HL-60 (cell line): ENCODE data around the gene GET3.
A peak's percentile ranks its signal among the peaks of the same experiment; 100 is the strongest.
"Not testable (repeated sequence)": the region's sequence is repeated elsewhere in the genome, so short reads cannot be mapped to it uniquely, and the experiment has no call there.

ENCODE experiments used
- DNase-seq, 2 experiments: peaks; one replicate each; pipeline ENCODE4 v3.0.0-alpha.2; 2010 to 2020; ENCODE audit warnings: low read depth in 1 of 2, low spot score in 1 of 2
- H3K27ac ChIP-seq: fragments of 250-450 bp; sonication (Bioruptor Pico); replicated peaks from 2 replicates; pipeline ENCODE4 v1.5.1; 2020; ENCODE audit warnings: mild to moderate bottlenecking, moderate library complexity
- H3K27me3 ChIP-seq: fragments of 250-450 bp; sonication (Bioruptor Pico); 2 replicates; pipeline ENCODE4 v1.5.1; 2021; ENCODE audit warnings: mild to moderate bottlenecking, moderate library complexity; ENCODE audit not compliant: insufficient read depth, poor library complexity, severe bottlenecking
- H3K4me3 ChIP-seq: replicated peaks from 2 replicates; pipeline ENCODE4 v1.5.1; 2011; ENCODE audit warnings: mild to moderate bottlenecking, control low read depth, low read length; ENCODE audit not compliant: insufficient read depth
- CTCF ChIP-seq: IDR thresholded peaks from one replicate; pipeline ENCODE4 v1.5.1; 2011; ENCODE audit warnings: low read length, control low read depth, inconsistent platforms; ENCODE audit not compliant: insufficient read depth
- GABPA ChIP-seq: IDR thresholded peaks from 2 replicates; pipeline ENCODE4 v1.6.1; 2012; ENCODE audit warnings: low read depth
- POLR2AphosphoS5 ChIP-seq: IDR thresholded peaks from 2 replicates; pipeline ENCODE4 v1.6.1; 2012; ENCODE audit warnings: low read depth
- REST ChIP-seq: IDR thresholded peaks from 2 replicates; pipeline ENCODE4 v1.6.1; 2012; ENCODE audit warnings: low read depth; ENCODE audit not compliant: insufficient replicate concordance
- SPI1 ChIP-seq: IDR thresholded peaks from 2 replicates; pipeline ENCODE4 v1.6.1; 2012; ENCODE audit warnings: low read depth, mild to moderate bottlenecking, borderline replicate concordance

Gene GET3

DNA sequence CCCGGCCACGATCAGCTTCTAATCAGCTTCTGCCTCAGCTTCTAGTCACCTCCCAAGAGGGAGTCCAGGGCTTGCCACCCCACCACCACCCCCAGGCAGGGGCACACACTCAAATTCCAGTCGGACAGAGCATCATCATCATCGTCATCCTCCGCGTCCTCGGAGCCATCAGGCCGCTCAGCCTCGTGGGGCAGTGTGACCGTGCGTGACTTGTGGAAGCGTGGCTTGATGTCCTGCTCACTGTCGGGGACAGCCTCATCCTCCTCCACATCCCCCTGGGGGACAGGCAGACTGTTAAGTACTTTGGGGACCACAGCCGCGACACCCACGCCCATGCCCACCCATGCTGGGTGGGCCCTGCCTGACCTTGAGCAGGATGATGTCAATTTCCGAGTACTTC, 26.1 kb upstream of the GET3 start:
- Histone ChIP-seq H3K27ac (no peak overlapping the region), H3K27me3 (no peaks in the 10 kb centered on the region), H3K4me3 (no peak overlapping the region)
- TF ChIP-seq REST (no peak), SPI1 (no peak), GABPA (no peak)
- DNase-seq, result no peak

- peak in 1 of 2 experiments; percentile 26 for DNase-seq
- not testable (repeated sequence) for H3K27me3 ChIP-seq, H3K27ac ChIP-seq, H3K4me3 ChIP-seq
These were observed 25.2 kb upstream of the GET3 start for GRCh38 chr19:12712077-12712476.

- not testable (repeated sequence) for H3K4me3 ChIP-seq, H3K27ac ChIP-seq, DNase-seq, H3K27me3 ChIP-seq
These were observed 24.0 kb upstream of the GET3 start for GRCh38 chr19:12713304-12713703.

DNA sequence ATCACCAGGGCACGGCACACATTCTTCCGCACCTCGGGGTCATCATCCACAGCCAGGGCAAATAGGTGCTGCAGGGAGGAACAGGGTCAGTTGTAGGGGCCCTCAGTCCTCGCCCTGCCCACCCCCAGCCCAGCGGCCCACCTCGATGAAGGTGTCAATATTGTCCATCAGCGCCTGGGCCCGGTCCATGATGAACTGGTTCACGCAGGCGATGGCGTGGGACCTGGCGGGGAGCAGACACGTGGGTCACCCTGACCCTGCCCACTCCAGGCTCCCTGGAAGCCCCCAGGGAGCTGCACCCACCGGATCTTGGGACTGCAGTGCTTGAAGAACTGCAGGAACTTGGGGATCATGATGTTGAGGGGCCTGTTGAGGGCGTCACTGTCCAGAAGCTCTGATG, 22.2 kb upstream of the GET3 start:
- no peaks in the 10 kb centered on the region for H3K27me3 ChIP-seq
- H3K4me3 ChIP-seq, result no peak overlapping the region
- TF ChIP-seq GABPA (no peak), SPI1 (no peak)
- no peak for DNase-seq
- H3K27ac ChIP-seq, result no peak overlapping the region

DNA sequence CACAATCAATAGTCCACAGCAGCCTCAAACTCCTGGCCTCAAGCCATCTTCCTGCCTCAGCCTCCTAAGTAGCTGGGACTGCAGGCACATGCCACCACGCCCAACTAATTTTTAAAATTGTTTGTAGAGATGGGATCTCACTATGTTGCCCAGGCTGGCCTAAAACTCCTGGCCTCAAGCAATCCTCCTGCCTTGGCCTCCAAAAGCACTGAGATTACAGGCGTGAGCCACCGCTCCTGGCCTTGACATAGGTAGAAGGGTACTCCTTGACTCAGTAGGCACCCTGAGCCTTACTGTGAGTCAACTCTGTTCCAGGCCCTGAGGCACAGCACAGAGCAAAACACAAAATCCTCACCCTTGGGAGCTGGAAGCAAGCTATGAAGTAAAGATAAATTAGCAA, 21.4 kb upstream of the GET3 start:
- DNase-seq, result no peak
- H3K27me3 ChIP-seq, result no peaks in the 10 kb centered on the region
- H3K4me3 ChIP-seq, result no peak overlapping the region
- TF ChIP-seq REST (no peak), CTCF (no peak), POLR2AphosphoS5 (no peak), SPI1 (no peak), GABPA (no peak)
- no peak overlapping the region for H3K27ac ChIP-seq

DNA sequence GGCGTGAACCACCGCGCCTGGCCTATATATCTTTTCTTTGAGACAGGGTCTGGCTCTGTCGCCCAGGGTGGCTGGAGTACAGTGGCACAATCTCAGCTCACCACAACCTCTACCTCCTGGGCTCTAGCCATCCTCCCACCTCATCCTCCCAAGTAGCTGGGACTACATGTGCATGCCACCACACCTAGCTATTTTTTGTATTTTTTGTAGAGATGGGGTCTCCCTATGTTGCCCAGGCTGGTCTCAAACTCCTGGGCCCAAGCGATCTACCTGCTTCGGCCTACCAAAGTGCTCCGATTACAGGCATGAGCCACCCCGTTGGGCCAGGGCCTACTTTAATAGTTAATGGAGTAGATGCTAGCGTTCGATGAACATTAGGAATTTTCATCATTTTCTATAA, 17.0 kb upstream of the GET3 start:
- TF ChIP-seq GABPA (no peak), SPI1 (no peak), CTCF (no peak), REST (no peak), POLR2AphosphoS5 (no peak)
- no peak overlapping the region for H3K4me3 ChIP-seq
- DNase-seq, result no peak
- no peak overlapping the region for H3K27ac ChIP-seq
- H3K27me3 ChIP-seq, result no peaks in the 10 kb centered on the region
